Measurements from ENCODE around the gene CLK2. TPM values are rescaled to one million over a fixed set of nuclear protein-coding genes. Genes with fewer than 3 reads are reported as not detected.
"Not testable (repeated sequence)": the region's sequence is repeated elsewhere in the genome, so short reads cannot be mapped to it uniquely, and the experiment has no call there.

The CLK2 gene
- total RNA-seq, 2 experiments from 2014 or later: 48.1 to 49.8 TPM

DNA sequence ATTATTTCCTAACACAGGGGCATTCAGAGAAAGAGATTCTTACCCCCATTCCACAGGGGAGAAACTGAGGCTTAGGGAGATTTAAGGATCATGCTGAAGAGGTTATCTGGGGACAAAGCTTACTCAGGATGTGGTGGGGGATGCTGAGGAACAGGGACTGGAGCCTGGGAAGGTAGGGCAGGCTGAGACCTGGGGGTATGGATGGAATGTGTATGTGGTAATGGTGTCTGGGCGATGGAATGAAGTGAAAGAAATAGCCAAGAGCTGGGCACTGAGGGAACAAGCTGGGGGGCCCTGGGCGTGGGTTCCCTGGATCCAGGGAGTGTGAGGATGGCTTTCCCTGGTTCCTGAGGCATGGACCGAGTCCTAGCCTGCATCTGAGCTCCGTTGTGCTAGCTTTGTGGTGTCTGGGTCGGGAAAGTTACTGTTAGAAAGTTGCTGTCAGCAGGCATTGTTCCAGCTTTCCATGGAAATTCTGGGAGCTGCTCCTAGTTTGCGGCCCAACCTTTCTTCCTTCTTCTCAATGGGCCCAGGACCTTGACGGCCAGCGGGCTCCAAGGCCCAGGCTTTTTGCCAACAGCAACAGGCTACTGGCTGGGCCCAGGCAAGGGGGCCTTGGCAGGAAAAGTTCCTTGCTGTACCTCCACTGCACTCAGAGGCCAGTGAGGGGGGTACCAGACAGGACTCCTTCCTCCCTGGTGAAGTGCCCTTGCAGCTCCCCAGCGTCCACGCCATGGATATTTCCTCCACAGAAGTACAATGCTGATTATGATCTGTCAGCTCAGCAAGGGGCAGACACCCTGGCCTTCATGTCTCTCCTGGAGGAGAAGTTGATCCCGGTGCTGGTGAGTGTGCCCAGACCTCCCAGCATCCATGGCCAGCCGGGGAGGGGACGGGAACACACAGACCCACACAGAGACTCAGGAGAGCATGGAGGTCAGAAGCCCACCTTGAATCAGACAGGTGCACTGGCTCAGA lies 41.0 kb downstream of the CLK2 start:
- H3K27ac Mint-ChIP-seq, H3K27me3 Mint-ChIP-seq, POLR2A ChIA-PET: not testable (repeated sequence)

DNA sequence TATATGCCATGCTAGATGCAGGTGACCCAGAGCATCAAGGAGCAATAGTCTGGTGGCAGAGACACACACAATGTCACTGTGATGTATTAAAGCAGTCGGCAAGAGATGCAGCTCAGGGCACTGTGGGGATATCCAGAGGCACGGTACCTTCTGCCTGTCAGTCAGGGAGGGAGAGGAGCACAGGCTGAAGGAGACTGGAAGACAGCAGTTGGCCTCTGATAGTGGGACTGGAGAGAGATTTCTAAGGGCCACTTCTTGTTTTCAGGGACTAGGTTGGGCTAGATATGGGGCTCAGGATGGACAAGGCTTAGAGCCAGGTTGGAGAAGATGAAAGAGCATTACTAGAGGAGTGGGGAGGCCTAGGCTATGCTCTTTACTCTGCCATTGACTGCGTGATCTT lies 42.0 kb downstream of the CLK2 start:
- not testable (repeated sequence) for H3K27ac Mint-ChIP-seq

More for the DNA sequence above, 41.0 kb downstream of the CLK2 start:
- peaks cover 19% of the 10 kb centered on the region for H3K36me3 Mint-ChIP-seq (ENCODE audit: low read depth)
- H3K4me1 ChIP-seq (ENCODE audit: insufficient read depth, low read length): peaks cover 24% of the 10 kb centered on the region
- H3K4me3 ChIP-seq (ENCODE audit: low read length); DNase-seq; intact Hi-C loops (cut with DNase I, micrococcal nuclease); H3K9me3 ChIP-seq (ENCODE audit: control insufficient read depth in 1 of 2, insufficient read depth in 1 of 2, low read length in 2 of 2); H3K27ac ChIP-seq (ENCODE audit: low read depth in 1 of 2, low read length in 2 of 2); H3K4me3 Mint-ChIP-seq; H3K9me3 Mint-ChIP-seq; H3K27me3 ChIP-seq (ENCODE audit: control insufficient read depth in 1 of 2, insufficient read depth in 2 of 2, low read length in 2 of 2); ATAC-seq (ENCODE audit: poor library complexity): not testable (repeated sequence)
- peaks cover 18% of the 10 kb centered on the region for H3K4me1 Mint-ChIP-seq (ENCODE audit: low read depth)
- CTCF ChIA-PET: interaction anchor here (0.7 kb wide), 1 partner anchor 38 kb away, joined by 3 read pairs; no protein-coding TSS in a partner anchor
- H3K36me3 ChIP-seq (ENCODE audit: insufficient read depth, low read length): peaks cover 16% of the 10 kb centered on the region

GRCh38 chr1:155228096-155228427 lies 45.2 kb downstream of the CLK2 start:
- no peaks in the 10 kb centered on the region for H3K36me3 Mint-ChIP-seq (ENCODE audit: low read depth)
- H3K4me1 Mint-ChIP-seq (ENCODE audit: low read depth): peaks cover 26% of the 10 kb centered on the region
- H3K4me3 Mint-ChIP-seq: peak overlapping the region; percentile 72
- H3K27ac Mint-ChIP-seq: peak overlapping the region; percentile 74
- intact Hi-C loops (cut with DNase I, micrococcal nuclease): loop anchor here (2.0 to 5.0 kb wide), 3 partner anchors 15 to 136 kb away; no protein-coding TSS in a partner anchor
- peak overlapping the region; percentile 75 for H3K4me3 ChIP-seq (ENCODE audit: low read length)
- no peaks in the 10 kb centered on the region for H3K9me3 ChIP-seq (ENCODE audit: control insufficient read depth in 1 of 2, insufficient read depth in 1 of 2, low read length in 2 of 2)
- TF ChIP-seq CTCF (IDR thresholded peaks at IDR 0.05): no peak
- ChIA-PET CTCF (interaction anchor here (0.7 to 3.3 kb wide), 5 partner anchors 16 to 54 kb away, joined by 4 to 23 read pairs (median 12); partner anchors contain the start of genes KRTCAP2 and TRIM46), POLR2A (interaction anchor here (1.5 to 3.4 kb wide), 4 partner anchors 20 to 96 kb away, joined by 5 to 42 read pairs (median 14); partner anchors contain the start of genes KRTCAP2, MTX1 and THBS3)
- DNase-seq (no peak), ATAC-seq (ENCODE audit: poor library complexity) (no peak)
- peaks cover 4% of the 10 kb centered on the region for H3K36me3 ChIP-seq (ENCODE audit: insufficient read depth, low read length)
- H3K4me1 ChIP-seq (ENCODE audit: insufficient read depth, low read length): peaks cover 25% of the 10 kb centered on the region
- no peaks in the 10 kb centered on the region for H3K27me3 ChIP-seq (ENCODE audit: control insufficient read depth in 1 of 2, insufficient read depth in 2 of 2, low read length in 2 of 2)
- peak overlapping the region; percentile 51 to 82 for H3K27ac ChIP-seq (ENCODE audit: low read depth in 1 of 2, low read length in 2 of 2)
- no peaks in the 10 kb centered on the region for H3K9me3 Mint-ChIP-seq
- no peaks in the 10 kb centered on the region for H3K27me3 Mint-ChIP-seq

More for the DNA sequence above, 42.0 kb downstream of the CLK2 start:
- ATAC-seq (ENCODE audit: poor library complexity); H3K27me3 ChIP-seq (ENCODE audit: control insufficient read depth in 1 of 2, insufficient read depth in 2 of 2, low read length in 2 of 2); H3K9me3 ChIP-seq (ENCODE audit: control insufficient read depth in 1 of 2, insufficient read depth in 1 of 2, low read length in 2 of 2); DNase-seq; H3K9me3 Mint-ChIP-seq; H3K36me3 ChIP-seq (ENCODE audit: insufficient read depth, low read length); H3K4me3 ChIP-seq (ENCODE audit: low read length); POLR2A ChIA-PET; H3K4me3 Mint-ChIP-seq; H3K27me3 Mint-ChIP-seq; H3K27ac ChIP-seq (ENCODE audit: low read depth in 1 of 2, low read length in 2 of 2); intact Hi-C loops (cut with DNase I, micrococcal nuclease); H3K36me3 Mint-ChIP-seq (ENCODE audit: low read depth): not testable (repeated sequence)
- CTCF ChIA-PET: interaction anchor here (0.7 kb wide), 1 partner anchor 37 kb away, joined by 3 read pairs; no protein-coding TSS in a partner anchor
- H3K4me1 ChIP-seq (ENCODE audit: insufficient read depth, low read length): peaks cover 28% of the 10 kb centered on the region
- peaks cover 28% of the 10 kb centered on the region for H3K4me1 Mint-ChIP-seq (ENCODE audit: low read depth)

Measured in CD4-positive, alpha-beta T cell (primary cell).